ENCODE results near the gene SORCS3.

SORCS3 gene

DNA sequence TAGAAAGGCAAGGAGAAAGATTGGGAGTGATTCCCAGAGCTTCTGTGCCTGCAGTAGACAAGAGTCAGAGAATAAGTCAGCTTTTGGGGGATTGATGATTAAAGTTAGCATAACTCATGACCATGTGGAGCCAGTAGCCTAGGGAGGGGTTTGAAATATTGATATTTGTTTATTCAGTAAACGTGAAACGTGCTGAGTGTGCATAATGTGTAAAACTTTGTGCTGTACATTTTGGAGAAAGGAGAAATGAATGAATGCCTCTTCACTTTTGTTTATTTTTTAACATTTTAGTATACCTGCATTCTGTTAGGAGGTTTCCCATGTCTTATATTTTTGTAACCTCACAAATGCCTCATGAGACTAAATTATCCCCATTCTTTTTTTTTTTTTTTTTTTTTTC, 272.3 kb downstream of the SORCS3 start:
- H2BK120ac ChIP-seq (ENCODE audit: low read depth, low read length): no peak overlapping the region
- H4K8ac ChIP-seq (ENCODE audit: low read depth, low read length): no peak overlapping the region
- no peaks in the 10 kb centered on the region for H3K36me3 ChIP-seq (ENCODE audit: control insufficient read depth, insufficient read depth, low read length)
- H3K4me1 ChIP-seq (ENCODE audit: control insufficient read depth, low read depth, low read length): no peaks in the 10 kb centered on the region
- H2BK5ac ChIP-seq (ENCODE audit: low read length): no peak overlapping the region
- WGBS (ENCODE audit: extremely low coverage, insufficient coverage, low lambda C conversion rate): 100% methylated on average over 2 of the region's 2 CpGs
- no peak for DNase-seq
- H3K56ac ChIP-seq (ENCODE audit: low read length): no peak overlapping the region
- H3K27ac ChIP-seq (ENCODE audit: low read depth, low read length): no peak overlapping the region
- no peak overlapping the region for H2BK15ac ChIP-seq (replicated peaks; ENCODE audit: low read depth)
- H3K18ac ChIP-seq (ENCODE audit: low read length): no peak overlapping the region
- no peaks in the 10 kb centered on the region for H3K79me2 ChIP-seq (ENCODE audit: control insufficient read depth, insufficient read depth, low read length)
- no peak overlapping the region for H3K9ac ChIP-seq (ENCODE audit: low read length)
- H3K4me3 ChIP-seq (ENCODE audit: low read length): no peak overlapping the region
- no peak overlapping the region for H3K23ac ChIP-seq (ENCODE audit: low read length)
- H3K79me1 ChIP-seq (ENCODE audit: low read length): no peaks in the 10 kb centered on the region
- no peak overlapping the region for H2AK5ac ChIP-seq (ENCODE audit: low read length)
- H3K4ac ChIP-seq (ENCODE audit: low read depth, low read length): no peak overlapping the region
- H3K27me3 ChIP-seq (ENCODE audit: insufficient read depth, low read length, poor library complexity): no peaks in the 10 kb centered on the region
- H4K5ac ChIP-seq (ENCODE audit: low read length): no peak overlapping the region
- H3K4me2 ChIP-seq (ENCODE audit: low read length): no peak overlapping the region

DNA sequence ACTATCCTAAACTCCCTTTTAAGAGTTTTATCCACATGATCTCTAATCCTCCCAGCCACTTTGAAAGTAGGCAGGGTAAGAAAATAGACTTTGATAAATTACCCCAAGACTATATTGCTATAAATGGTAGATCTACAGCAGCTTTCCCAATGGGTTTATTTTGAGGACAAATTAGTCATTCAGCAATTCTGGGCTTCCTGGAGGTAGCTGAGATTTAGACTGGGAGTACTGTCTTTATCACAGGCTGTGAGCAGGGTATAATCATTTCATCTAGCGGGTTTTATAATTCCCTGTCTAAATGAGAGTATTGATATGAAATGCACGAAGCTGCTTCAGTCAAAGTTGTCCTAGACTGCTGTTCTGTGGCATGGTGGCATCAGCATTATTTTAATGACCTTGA, 279.4 kb downstream of the SORCS3 start:
- WGBS (ENCODE audit: extremely low coverage, insufficient coverage, low lambda C conversion rate): no CpG with 5 or more reads among the region's 2 CpGs
- no peak overlapping the region for H2BK15ac ChIP-seq (replicated peaks; ENCODE audit: low read depth)
- no peak overlapping the region for H4K5ac ChIP-seq (ENCODE audit: low read length)

GRCh38 chr10:104921763-104922162, 280.7 kb downstream of the SORCS3 start:
- Histone ChIP-seq H3K4me1 (ENCODE audit: control insufficient read depth, low read depth, low read length) (no peaks in the 10 kb centered on the region), H3K79me1 (ENCODE audit: low read length) (no peaks in the 10 kb centered on the region), H3K9ac (ENCODE audit: low read length) (no peak overlapping the region), H2BK120ac (ENCODE audit: low read depth, low read length) (no peak overlapping the region), H4K8ac (ENCODE audit: low read depth, low read length) (no peak overlapping the region), H3K36me3 (ENCODE audit: control insufficient read depth, insufficient read depth, low read length) (no peaks in the 10 kb centered on the region), H3K4ac (ENCODE audit: low read depth, low read length) (no peak overlapping the region), H3K56ac (ENCODE audit: low read length) (no peak overlapping the region), H3K79me2 (ENCODE audit: control insufficient read depth, insufficient read depth, low read length) (no peaks in the 10 kb centered on the region), H3K4me3 (ENCODE audit: low read length) (no peak overlapping the region), H3K18ac (ENCODE audit: low read length) (no peak overlapping the region), H3K4me2 (ENCODE audit: low read length) (no peak overlapping the region), H4K5ac (ENCODE audit: low read length) (no peak overlapping the region), H2BK5ac (ENCODE audit: low read length) (no peak overlapping the region), H2BK15ac (replicated peaks; ENCODE audit: low read depth) (no peak overlapping the region), H3K23ac (ENCODE audit: low read length) (no peak overlapping the region), H3K27ac (ENCODE audit: low read depth, low read length) (no peak overlapping the region), H2AK5ac (ENCODE audit: low read length) (no peak overlapping the region), H3K27me3 (ENCODE audit: insufficient read depth, low read length, poor library complexity) (no peaks in the 10 kb centered on the region)
- no peak for DNase-seq
- WGBS (ENCODE audit: extremely low coverage, insufficient coverage, low lambda C conversion rate): no CpG with 5 or more reads among the region's 5 CpGs

More for the DNA sequence above, 279.4 kb downstream of the SORCS3 start:
- Histone ChIP-seq H3K4me3 (ENCODE audit: low read length) (no peak overlapping the region), H3K18ac (ENCODE audit: low read length) (no peak overlapping the region), H2AK5ac (ENCODE audit: low read length) (no peak overlapping the region), H2BK5ac (ENCODE audit: low read length) (no peak overlapping the region), H3K4me1 (ENCODE audit: control insufficient read depth, low read depth, low read length) (no peaks in the 10 kb centered on the region), H3K4ac (ENCODE audit: low read depth, low read length) (no peak overlapping the region), H3K9ac (ENCODE audit: low read length) (no peak overlapping the region), H3K56ac (ENCODE audit: low read length) (no peak overlapping the region), H4K8ac (ENCODE audit: low read depth, low read length) (no peak overlapping the region), H3K27me3 (ENCODE audit: insufficient read depth, low read length, poor library complexity) (no peaks in the 10 kb centered on the region), H3K79me2 (ENCODE audit: control insufficient read depth, insufficient read depth, low read length) (no peaks in the 10 kb centered on the region), H3K23ac (ENCODE audit: low read length) (no peak overlapping the region), H3K27ac (ENCODE audit: low read depth, low read length) (no peak overlapping the region), H3K36me3 (ENCODE audit: control insufficient read depth, insufficient read depth, low read length) (no peaks in the 10 kb centered on the region), H3K79me1 (ENCODE audit: low read length) (no peaks in the 10 kb centered on the region), H2BK120ac (ENCODE audit: low read depth, low read length) (no peak overlapping the region), H3K4me2 (ENCODE audit: low read length) (no peak overlapping the region)
- no peak for DNase-seq

DNA sequence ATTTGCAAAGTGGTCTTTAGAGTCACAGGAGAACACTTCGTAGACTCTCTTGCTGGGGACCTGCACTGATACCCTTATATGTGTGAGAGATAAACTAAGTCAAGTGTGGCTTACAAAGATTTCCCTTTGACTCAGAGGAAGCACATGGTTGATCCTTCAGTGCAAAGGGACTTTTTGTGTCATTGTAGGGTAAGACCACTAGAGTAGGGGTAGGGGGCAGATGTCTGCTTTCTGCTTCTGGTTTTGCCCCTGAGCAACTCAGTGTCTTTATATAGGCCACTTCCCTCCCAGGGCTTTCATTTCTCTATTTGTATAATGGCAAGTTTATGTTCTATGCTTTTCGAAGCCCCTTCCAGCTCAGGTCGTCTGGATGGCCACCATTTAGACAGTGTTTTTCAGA, 281.7 kb downstream of the SORCS3 start:
- Histone ChIP-seq H2BK120ac (ENCODE audit: low read depth, low read length) (no peak overlapping the region), H2BK5ac (ENCODE audit: low read length) (no peak overlapping the region), H3K79me1 (ENCODE audit: low read length) (no peaks in the 10 kb centered on the region), H3K36me3 (ENCODE audit: control insufficient read depth, insufficient read depth, low read length) (no peaks in the 10 kb centered on the region), H2BK15ac (replicated peaks; ENCODE audit: low read depth) (no peak overlapping the region), H3K18ac (ENCODE audit: low read length) (no peak overlapping the region), H3K4ac (ENCODE audit: low read depth, low read length) (no peak overlapping the region), H3K4me3 (ENCODE audit: low read length) (no peak overlapping the region), H3K27ac (ENCODE audit: low read depth, low read length) (no peak overlapping the region), H3K79me2 (ENCODE audit: control insufficient read depth, insufficient read depth, low read length) (no peaks in the 10 kb centered on the region), H3K4me1 (ENCODE audit: control insufficient read depth, low read depth, low read length) (no peaks in the 10 kb centered on the region), H3K23ac (ENCODE audit: low read length) (no peak overlapping the region), H3K4me2 (ENCODE audit: low read length) (no peak overlapping the region), H3K56ac (ENCODE audit: low read length) (no peak overlapping the region), H4K8ac (ENCODE audit: low read depth, low read length) (no peak overlapping the region), H2AK5ac (ENCODE audit: low read length) (no peak overlapping the region), H3K27me3 (ENCODE audit: insufficient read depth, low read length, poor library complexity) (no peaks in the 10 kb centered on the region), H3K9ac (ENCODE audit: low read length) (no peak overlapping the region), H4K5ac (ENCODE audit: low read length) (no peak overlapping the region)
- no CpG with 5 or more reads among the region's 3 CpGs for WGBS (ENCODE audit: extremely low coverage, insufficient coverage, low lambda C conversion rate)
- DNase-seq: no peak

GRCh38 chr10:104923501-104923900, 282.4 kb downstream of the SORCS3 start:
- no CpG with 5 or more reads among the region's 3 CpGs for WGBS (ENCODE audit: extremely low coverage, insufficient coverage, low lambda C conversion rate)
- no peak overlapping the region for H3K27ac ChIP-seq (ENCODE audit: low read depth, low read length)
- no peak overlapping the region for H3K23ac ChIP-seq (ENCODE audit: low read length)
- no peaks in the 10 kb centered on the region for H3K36me3 ChIP-seq (ENCODE audit: control insufficient read depth, insufficient read depth, low read length)
- H2BK5ac ChIP-seq (ENCODE audit: low read length): no peak overlapping the region
- H3K9ac ChIP-seq (ENCODE audit: low read length): no peak overlapping the region
- H3K4me3 ChIP-seq (ENCODE audit: low read length): no peak overlapping the region
- no peak overlapping the region for H2BK15ac ChIP-seq (replicated peaks; ENCODE audit: low read depth)
- H3K56ac ChIP-seq (ENCODE audit: low read length): no peak overlapping the region
- H2BK120ac ChIP-seq (ENCODE audit: low read depth, low read length): no peak overlapping the region
- no peaks in the 10 kb centered on the region for H3K27me3 ChIP-seq (ENCODE audit: insufficient read depth, low read length, poor library complexity)
- no peaks in the 10 kb centered on the region for H3K79me2 ChIP-seq (ENCODE audit: control insufficient read depth, insufficient read depth, low read length)
- no peak overlapping the region for H3K18ac ChIP-seq (ENCODE audit: low read length)
- H3K4ac ChIP-seq (ENCODE audit: low read depth, low read length): no peak overlapping the region
- no peak for DNase-seq
- H3K4me2 ChIP-seq (ENCODE audit: low read length): no peak overlapping the region
- no peak overlapping the region for H4K8ac ChIP-seq (ENCODE audit: low read depth, low read length)
- no peaks in the 10 kb centered on the region for H3K79me1 ChIP-seq (ENCODE audit: low read length)
- H3K4me1 ChIP-seq (ENCODE audit: control insufficient read depth, low read depth, low read length): no peaks in the 10 kb centered on the region
- H2AK5ac ChIP-seq (ENCODE audit: low read length): no peak overlapping the region
- H4K5ac ChIP-seq (ENCODE audit: low read length): no peak overlapping the region

GRCh38 chr10:104924101-104924795, 283.2 kb downstream of the SORCS3 start:
- Histone ChIP-seq H3K9ac (ENCODE audit: low read length) (no peak overlapping the region), H3K18ac (ENCODE audit: low read length) (no peak overlapping the region), H2BK15ac (replicated peaks; ENCODE audit: low read depth) (no peak overlapping the region), H4K8ac (ENCODE audit: low read depth, low read length) (no peak overlapping the region), H3K27me3 (ENCODE audit: insufficient read depth, low read length, poor library complexity) (no peaks in the 10 kb centered on the region), H3K36me3 (ENCODE audit: control insufficient read depth, insufficient read depth, low read length) (no peaks in the 10 kb centered on the region), H2BK120ac (ENCODE audit: low read depth, low read length) (no peak overlapping the region), H2BK5ac (ENCODE audit: low read length) (no peak overlapping the region), H3K27ac (ENCODE audit: low read depth, low read length) (no peak overlapping the region), H3K23ac (ENCODE audit: low read length) (no peak overlapping the region), H3K4me3 (ENCODE audit: low read length) (no peak overlapping the region), H3K4me2 (ENCODE audit: low read length) (no peak overlapping the region), H2AK5ac (ENCODE audit: low read length) (no peak overlapping the region), H3K79me2 (ENCODE audit: control insufficient read depth, insufficient read depth, low read length) (no peaks in the 10 kb centered on the region), H3K56ac (ENCODE audit: low read length) (no peak overlapping the region), H3K79me1 (ENCODE audit: low read length) (no peaks in the 10 kb centered on the region), H3K4ac (ENCODE audit: low read depth, low read length) (no peak overlapping the region), H4K5ac (ENCODE audit: low read length) (no peak overlapping the region), H3K4me1 (ENCODE audit: control insufficient read depth, low read depth, low read length) (no peaks in the 10 kb centered on the region)
- DNase-seq: no peak
- no CpG with 5 or more reads among the region's 6 CpGs for WGBS (ENCODE audit: extremely low coverage, insufficient coverage, low lambda C conversion rate)

Measured in mesendoderm (in vitro differentiated cells).